ENCODE data around the gene OR6J1. TPM values are rescaled to one million over a fixed set of nuclear protein-coding genes. Genes with fewer than 3 reads are reported as not detected.

The OR6J1 gene
- total RNA-seq, 1 donor = not detected

- H2AFZ ChIP-seq (ENCODE audit: low read length) = no peak overlapping the region
- H3K4me3 ChIP-seq (ENCODE audit: insufficient read depth, low read length) = no peak overlapping the region
- peaks cover 46% of the 10 kb centered on the region for H3K4me1 ChIP-seq (ENCODE audit: insufficient read depth, low read length)
- TF ChIP-seq CTCF (IDR thresholded peaks at IDR 0.05; ENCODE audit: extremely low read depth, low read depth, low read length) = no peak
- no peak overlapping the region for H3K4me2 ChIP-seq (ENCODE audit: insufficient read depth, low read length)
- H3K27me3 ChIP-seq (ENCODE audit: insufficient read depth, low read length) = no peaks in the 10 kb centered on the region
- DNase-seq (ENCODE audit: insufficient read length, low spot score, missing footprints) = no peak
- no peak overlapping the region for H3K27ac ChIP-seq (ENCODE audit: low read depth, low read length)
- H3K9me3 ChIP-seq (ENCODE audit: low read depth, low read length) = no peaks in the 10 kb centered on the region
- H4K20me1 ChIP-seq (ENCODE audit: insufficient read depth, low read length) = no peaks in the 10 kb centered on the region
- H3K36me3 ChIP-seq (ENCODE audit: insufficient read depth, low read length) = peaks cover 42% of the 10 kb centered on the region
- peaks cover 26% of the 10 kb centered on the region for H3K79me2 ChIP-seq (ENCODE audit: insufficient read depth, low read length)
Measured at GRCh38 chr14:22601456-22601855, 42.7 kb downstream of the OR6J1 start.

GRCh38 chr14:22600027-22600426 is 44.1 kb downstream of the OR6J1 start:
- H3K27ac ChIP-seq (ENCODE audit: low read depth, low read length) = no peak overlapping the region
- peaks cover 28% of the 10 kb centered on the region for H3K36me3 ChIP-seq (ENCODE audit: insufficient read depth, low read length)
- no peak overlapping the region for H2AFZ ChIP-seq (ENCODE audit: low read length)
- no peaks in the 10 kb centered on the region for H3K9me3 ChIP-seq (ENCODE audit: low read depth, low read length)
- H3K79me2 ChIP-seq (ENCODE audit: insufficient read depth, low read length) = peaks cover 26% of the 10 kb centered on the region
- no peak overlapping the region for H3K4me3 ChIP-seq (ENCODE audit: insufficient read depth, low read length)
- H4K20me1 ChIP-seq (ENCODE audit: insufficient read depth, low read length) = no peaks in the 10 kb centered on the region
- peaks cover 39% of the 10 kb centered on the region for H3K4me1 ChIP-seq (ENCODE audit: insufficient read depth, low read length)
- peak overlapping the region; percentile 94 for H3K4me2 ChIP-seq (ENCODE audit: insufficient read depth, low read length)
- no peak for TF ChIP-seq CTCF (IDR thresholded peaks at IDR 0.05; ENCODE audit: extremely low read depth, low read depth, low read length)
- H3K27me3 ChIP-seq (ENCODE audit: insufficient read depth, low read length) = peaks cover 6% of the 10 kb centered on the region
- no peak for DNase-seq (ENCODE audit: insufficient read length, low spot score, missing footprints)

- Histone ChIP-seq H4K20me1 (ENCODE audit: insufficient read depth, low read length) (no peaks in the 10 kb centered on the region), H3K4me2 (ENCODE audit: insufficient read depth, low read length) (peak overlapping the region; percentile 94), H3K27me3 (ENCODE audit: insufficient read depth, low read length) (peaks cover 13% of the 10 kb centered on the region), H2AFZ (ENCODE audit: low read length) (no peak overlapping the region), H3K36me3 (ENCODE audit: insufficient read depth, low read length) (peaks cover 25% of the 10 kb centered on the region), H3K9me3 (ENCODE audit: low read depth, low read length) (no peaks in the 10 kb centered on the region), H3K79me2 (ENCODE audit: insufficient read depth, low read length) (peaks cover 26% of the 10 kb centered on the region), H3K4me1 (ENCODE audit: insufficient read depth, low read length) (peaks cover 39% of the 10 kb centered on the region), H3K27ac (ENCODE audit: low read depth, low read length) (peak overlapping the region; percentile 93), H3K4me3 (ENCODE audit: insufficient read depth, low read length) (peak overlapping the region; percentile 96)
- no peak for DNase-seq (ENCODE audit: insufficient read length, low spot score, missing footprints)
- TF ChIP-seq CTCF (IDR thresholded peaks at IDR 0.05; ENCODE audit: extremely low read depth, low read depth, low read length) = no peak
Measured at GRCh38 chr14:22599349-22599748, 44.8 kb downstream of the OR6J1 start.

GRCh38 chr14:22598896-22599244 is 45.3 kb downstream of the OR6J1 start:
- Histone ChIP-seq H3K79me2 (ENCODE audit: insufficient read depth, low read length) (peaks cover 26% of the 10 kb centered on the region), H3K4me2 (ENCODE audit: insufficient read depth, low read length) (peak overlapping the region; percentile 94), H3K36me3 (ENCODE audit: insufficient read depth, low read length) (peaks cover 22% of the 10 kb centered on the region), H3K27me3 (ENCODE audit: insufficient read depth, low read length) (peaks cover 17% of the 10 kb centered on the region), H3K4me1 (ENCODE audit: insufficient read depth, low read length) (peaks cover 39% of the 10 kb centered on the region), H4K20me1 (ENCODE audit: insufficient read depth, low read length) (no peaks in the 10 kb centered on the region), H3K27ac (ENCODE audit: low read depth, low read length) (peak overlapping the region; percentile 93), H3K4me3 (ENCODE audit: insufficient read depth, low read length) (peak overlapping the region; percentile 96), H2AFZ (ENCODE audit: low read length) (peak overlapping the region; percentile 99), H3K9me3 (ENCODE audit: low read depth, low read length) (no peaks in the 10 kb centered on the region)
- TF ChIP-seq CTCF (IDR thresholded peaks at IDR 0.05; ENCODE audit: extremely low read depth, low read depth, low read length) = peak; percentile 42
- peak; percentile 92 for DNase-seq (ENCODE audit: insufficient read length, low spot score, missing footprints)
